Osteocyte (in vitro differentiated cells): ENCODE data around the gene KCNIP3. TPM values are rescaled to one million over a fixed set of nuclear protein-coding genes. Genes with fewer than 3 reads are reported as not detected.

ENCODE experiments used
- DNase-seq: peaks from one replicate; pipeline ENCODE4 v3.0.0; 2021; ENCODE audit warnings: mixed read lengths; ENCODE audit not compliant: unreplicated experiment; ENCODE audit errors: extremely low spot score
- H3K27ac Mint-ChIP-seq: one replicate; pipeline ENCODE4 v1.8.0; 2021; ENCODE audit warnings: mild to moderate bottlenecking, mixed read lengths; ENCODE audit not compliant: unreplicated experiment
- H3K27me3 Mint-ChIP-seq: one replicate; pipeline ENCODE4 v1.8.0; 2021; ENCODE audit warnings: mixed read lengths; ENCODE audit not compliant: unreplicated experiment
- H3K36me3 Mint-ChIP-seq: one replicate; pipeline ENCODE4 v1.8.0; 2021; ENCODE audit warnings: mixed read lengths; ENCODE audit not compliant: unreplicated experiment
- H3K4me1 Mint-ChIP-seq: one replicate; pipeline ENCODE4 v1.8.0; 2021; ENCODE audit warnings: mixed read lengths; ENCODE audit not compliant: unreplicated experiment
- H3K4me3 Mint-ChIP-seq: one replicate; pipeline ENCODE4 v1.8.0; 2021; ENCODE audit warnings: mild to moderate bottlenecking, moderate library complexity, mixed read lengths; ENCODE audit not compliant: unreplicated experiment
- H3K9me3 Mint-ChIP-seq: one replicate; pipeline ENCODE4 v1.8.0; 2021; ENCODE audit warnings: mixed read lengths; ENCODE audit not compliant: unreplicated experiment
- total RNA-seq: library from RNA; stranded (reverse); gene quantifications from 2 replicates; pipeline ENCODE4 v1.2.1, GENCODE V29; 2021
- TF ChIP-seq, protein P1 (sequence below): fragments of 200-600 bp; sonication (generic); IDR thresholded peaks from 2 replicates; pipeline ENCODE4 v1.5.0; 2021; ENCODE audit warnings: antibody characterized with exemption, mild to moderate bottlenecking, moderate library complexity

The KCNIP3 gene
- total RNA-seq, 1 donor from 2014 or later = 1.4 TPM

DNA sequence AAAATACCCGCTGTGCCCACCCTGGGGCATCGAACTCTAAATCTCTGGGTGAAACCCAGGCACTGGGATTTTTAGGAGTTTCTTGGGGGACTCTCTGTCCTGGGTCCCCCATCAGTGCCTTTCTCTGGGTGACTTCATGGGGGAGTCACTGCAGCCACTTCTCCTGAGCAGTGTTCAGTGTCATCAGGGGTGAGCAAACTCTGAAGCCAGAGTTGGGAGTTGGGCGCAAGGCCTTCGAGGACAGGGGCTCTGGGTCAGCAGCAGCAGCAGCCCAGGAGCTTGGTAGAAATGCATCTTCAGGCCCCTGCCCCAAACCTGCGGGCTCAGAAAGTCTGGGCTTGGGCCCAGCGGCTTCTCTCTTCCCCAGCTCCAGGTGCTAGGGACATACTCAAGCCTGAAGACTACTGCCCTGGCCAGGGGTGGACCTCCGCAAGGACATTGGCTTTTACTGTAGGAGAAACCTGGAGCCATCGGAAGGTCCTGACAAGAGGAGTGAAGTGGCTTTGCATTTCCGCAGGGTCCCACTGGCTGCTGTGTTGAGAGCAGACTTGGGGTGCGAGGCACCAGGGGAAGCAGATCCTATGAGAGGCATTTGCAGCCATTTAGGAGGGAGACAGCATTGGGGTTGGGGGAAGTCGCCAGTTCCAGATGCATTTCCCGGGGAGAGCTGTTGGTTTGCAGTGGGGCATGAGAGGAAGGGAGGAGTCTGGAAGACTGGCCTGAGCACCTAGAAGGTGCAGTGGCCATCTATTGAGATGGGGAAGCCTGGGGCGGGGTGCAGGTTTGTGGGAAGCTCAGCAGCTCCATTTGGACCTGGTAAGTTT, 53.8 kb downstream of the KCNIP3 start:
- peaks cover 3% of the 10 kb centered on the region for H3K9me3 Mint-ChIP-seq
- TF ChIP-seq, protein P1, sequence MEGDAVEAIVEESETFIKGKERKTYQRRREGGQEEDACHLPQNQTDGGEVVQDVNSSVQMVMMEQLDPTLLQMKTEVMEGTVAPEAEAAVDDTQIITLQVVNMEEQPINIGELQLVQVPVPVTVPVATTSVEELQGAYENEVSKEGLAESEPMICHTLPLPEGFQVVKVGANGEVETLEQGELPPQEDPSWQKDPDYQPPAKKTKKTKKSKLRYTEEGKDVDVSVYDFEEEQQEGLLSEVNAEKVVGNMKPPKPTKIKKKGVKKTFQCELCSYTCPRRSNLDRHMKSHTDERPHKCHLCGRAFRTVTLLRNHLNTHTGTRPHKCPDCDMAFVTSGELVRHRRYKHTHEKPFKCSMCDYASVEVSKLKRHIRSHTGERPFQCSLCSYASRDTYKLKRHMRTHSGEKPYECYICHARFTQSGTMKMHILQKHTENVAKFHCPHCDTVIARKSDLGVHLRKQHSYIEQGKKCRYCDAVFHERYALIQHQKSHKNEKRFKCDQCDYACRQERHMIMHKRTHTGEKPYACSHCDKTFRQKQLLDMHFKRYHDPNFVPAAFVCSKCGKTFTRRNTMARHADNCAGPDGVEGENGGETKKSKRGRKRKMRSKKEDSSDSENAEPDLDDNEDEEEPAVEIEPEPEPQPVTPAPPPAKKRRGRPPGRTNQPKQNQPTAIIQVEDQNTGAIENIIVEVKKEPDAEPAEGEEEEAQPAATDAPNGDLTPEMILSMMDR = no peak
- peaks cover 6% of the 10 kb centered on the region for H3K27me3 Mint-ChIP-seq
- no peaks in the 10 kb centered on the region for H3K36me3 Mint-ChIP-seq
- peak; percentile 73 for DNase-seq
- H3K27ac Mint-ChIP-seq = no peak overlapping the region
- H3K4me1 Mint-ChIP-seq = no peaks in the 10 kb centered on the region
- H3K4me3 Mint-ChIP-seq = no peak overlapping the region

DNA sequence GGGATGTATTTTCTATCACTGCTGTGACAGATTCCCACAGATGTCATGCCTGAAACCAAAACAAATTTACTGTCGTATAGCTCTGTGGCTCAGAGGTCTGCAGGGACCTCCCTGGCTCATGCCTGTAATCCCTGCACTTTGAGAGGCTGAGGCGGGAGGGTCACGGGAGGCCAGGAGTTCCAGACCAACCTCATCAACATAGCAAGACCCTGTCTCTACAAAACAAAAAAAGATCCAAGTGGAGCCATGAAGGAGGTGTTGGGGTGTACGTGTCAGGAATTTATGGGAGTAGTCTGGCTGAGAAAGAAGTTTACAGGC, 54.4 kb downstream of the KCNIP3 start:
- peaks cover 5% of the 10 kb centered on the region for H3K9me3 Mint-ChIP-seq
- H3K27ac Mint-ChIP-seq = no peak overlapping the region
- DNase-seq = no peak
- no peaks in the 10 kb centered on the region for H3K4me1 Mint-ChIP-seq
- H3K4me3 Mint-ChIP-seq = no peak overlapping the region
- H3K27me3 Mint-ChIP-seq = peaks cover 6% of the 10 kb centered on the region
- no peaks in the 10 kb centered on the region for H3K36me3 Mint-ChIP-seq
- TF ChIP-seq, protein P1 = no peak

DNA sequence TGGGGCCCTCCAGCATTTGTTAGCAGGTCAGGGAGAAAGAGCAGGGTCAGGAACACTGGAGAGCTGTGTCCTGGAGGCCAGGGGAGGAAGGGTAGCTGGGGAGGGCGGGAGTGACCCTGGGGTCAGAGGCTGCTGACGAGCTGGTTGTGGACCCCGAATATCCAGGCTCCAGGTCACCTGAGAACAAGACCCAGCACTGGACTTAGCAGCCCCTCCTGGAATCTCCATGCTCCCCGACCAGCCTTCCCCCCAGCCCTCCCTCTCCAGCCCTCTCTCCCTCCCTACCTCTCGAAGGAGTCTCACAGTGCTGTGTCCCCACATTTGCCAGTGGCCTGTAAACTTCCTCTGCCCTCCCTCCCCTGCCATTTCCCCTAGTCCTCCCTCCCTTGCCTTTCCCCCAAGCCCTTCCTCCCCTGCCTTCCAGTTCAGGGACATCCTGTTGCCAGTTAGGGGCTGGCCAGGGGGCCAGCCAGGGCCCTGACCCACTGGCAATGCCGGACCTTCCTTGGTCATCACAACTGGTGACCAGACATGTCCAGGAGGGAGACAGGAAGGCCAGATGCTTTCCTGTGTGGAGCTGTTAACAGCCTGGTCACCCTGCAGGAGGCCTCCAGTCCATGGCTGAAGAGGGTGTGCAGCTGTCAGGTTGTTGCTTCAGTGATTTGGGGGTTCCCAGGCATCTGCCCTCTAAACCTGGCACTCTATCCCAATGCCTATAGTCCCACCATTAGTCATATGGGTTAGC, 55.3 kb downstream of the KCNIP3 start:
- H3K4me3 Mint-ChIP-seq = no peak overlapping the region
- TF ChIP-seq, protein P1 = no peak
- no peak for DNase-seq
- peaks cover 6% of the 10 kb centered on the region for H3K27me3 Mint-ChIP-seq
- no peaks in the 10 kb centered on the region for H3K4me1 Mint-ChIP-seq
- no peak overlapping the region for H3K27ac Mint-ChIP-seq
- peaks cover 5% of the 10 kb centered on the region for H3K9me3 Mint-ChIP-seq
- H3K36me3 Mint-ChIP-seq = no peaks in the 10 kb centered on the region

DNA sequence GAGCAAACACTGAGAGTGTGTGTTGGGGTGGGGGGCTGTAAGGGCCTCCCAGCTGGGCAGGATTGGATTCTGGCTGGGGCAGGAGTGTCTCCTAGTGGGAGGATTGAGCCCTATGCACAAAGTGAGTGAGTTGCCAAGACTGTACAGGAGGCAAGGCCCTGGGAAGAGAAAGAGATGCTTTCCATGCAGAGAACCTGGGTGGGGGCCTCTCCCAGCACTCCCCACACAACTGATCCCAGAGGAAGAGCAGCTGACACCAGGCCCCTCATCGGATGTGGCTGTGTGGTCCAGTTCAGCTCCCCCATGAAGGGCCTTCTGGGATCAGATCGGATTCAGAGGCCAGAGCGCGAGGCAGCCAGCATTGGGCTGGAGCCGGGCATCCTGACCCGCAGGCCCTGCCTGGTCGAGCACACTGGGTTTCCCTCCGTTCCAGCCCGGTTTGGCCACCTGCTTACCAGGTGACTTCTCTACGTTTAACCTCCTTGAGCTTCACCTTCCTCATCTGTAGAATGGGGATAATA, 56.0 kb downstream of the KCNIP3 start:
- H3K9me3 Mint-ChIP-seq = peaks cover 5% of the 10 kb centered on the region
- TF ChIP-seq, protein P1 = no peak
- peaks cover 3% of the 10 kb centered on the region for H3K27me3 Mint-ChIP-seq
- DNase-seq = peak; percentile 73
- H3K36me3 Mint-ChIP-seq = no peaks in the 10 kb centered on the region
- H3K27ac Mint-ChIP-seq = no peak overlapping the region
- H3K4me3 Mint-ChIP-seq = no peak overlapping the region
- no peaks in the 10 kb centered on the region for H3K4me1 Mint-ChIP-seq
